GM08714 (cell line): ENCODE results near the gene GDI1.
"Not testable (repeated sequence)": the region's sequence is repeated elsewhere in the genome, so short reads cannot be mapped to it uniquely, and the experiment has no call there.

Experiments
- H3K4me3 ChIP-seq: fragments of 200-500 bp; sonication (Bioruptor generic); 2 replicates; pipeline ENCODE4 v1.5.1; 2014; ENCODE audit warnings: mild to moderate bottlenecking, low read length, inconsistent platforms
- ZNF274 ChIP-seq: IDR thresholded peaks from 2 replicates; pipeline ENCODE4 v1.6.1; 2012; ENCODE audit warnings: mild to moderate bottlenecking, low read depth, low read length

The GDI1 gene

GRCh38 chrX:154436983-154437752, at the start of gene GDI1:
TSS of gene GDI1 (plus strand) at chrX:154437154. CDS start at chrX:154437255, 101 bp downstream.
- no peak for TF ChIP-seq ZNF274
- H3K4me3 ChIP-seq: peak within 1 kb of the TSS; percentile 79

- not testable (repeated sequence) for H3K4me3 ChIP-seq
Observed at GRCh38 chrX:154388094-154388493, 48.9 kb upstream of the GDI1 start.

- H3K4me3 ChIP-seq: not testable (repeated sequence)
Observed at GRCh38 chrX:154388649-154389048, 48.3 kb upstream of the GDI1 start.

DNA sequence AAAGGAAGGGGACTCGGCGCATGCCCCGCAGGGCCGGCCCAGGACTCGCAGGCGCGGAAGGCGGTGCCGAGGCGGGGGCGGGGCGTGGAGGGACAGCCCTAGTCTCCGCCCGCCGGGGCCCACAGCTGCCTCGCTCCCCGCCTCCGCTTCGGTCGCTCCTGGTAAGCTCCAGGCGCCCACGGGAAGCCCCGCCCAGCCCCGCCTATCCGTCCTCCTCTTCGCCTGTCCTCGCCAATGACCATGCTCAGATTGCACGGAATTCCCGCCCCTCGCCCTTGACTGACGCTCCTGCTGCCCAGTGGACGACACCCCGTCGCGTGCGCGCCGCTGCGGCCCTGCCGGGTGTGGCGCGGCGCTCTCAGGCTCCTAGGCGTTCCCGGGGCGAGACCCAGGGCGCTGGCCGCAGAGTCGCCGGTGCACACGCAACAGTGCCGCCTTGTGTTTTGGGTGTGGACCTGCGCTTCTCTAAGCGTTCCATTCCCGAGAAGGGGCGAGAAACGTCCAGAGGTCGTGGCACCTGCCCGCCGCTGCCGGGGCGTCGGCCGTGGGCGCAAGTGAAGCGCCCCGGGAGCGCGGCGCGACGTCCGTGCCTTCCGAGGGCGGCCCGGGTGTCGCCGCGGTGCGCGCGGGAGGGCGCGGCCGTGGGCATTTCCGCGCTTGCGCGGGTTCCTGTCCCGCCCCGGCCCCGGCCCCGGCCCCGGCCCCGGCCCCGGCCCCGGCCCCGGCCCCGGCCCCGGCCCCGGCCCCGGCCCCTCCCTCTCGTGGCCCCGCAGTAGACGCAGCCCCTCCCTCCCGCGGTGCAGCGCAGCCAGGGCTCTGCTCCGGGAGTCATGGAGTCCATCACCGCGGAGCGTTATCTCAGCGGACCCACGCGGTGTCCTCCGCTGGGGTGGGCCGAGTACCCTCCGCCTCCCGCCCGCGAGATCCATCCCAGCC, 46.9 kb upstream of the GDI1 start:
- H3K4me3 ChIP-seq: not testable (repeated sequence)

DNA sequence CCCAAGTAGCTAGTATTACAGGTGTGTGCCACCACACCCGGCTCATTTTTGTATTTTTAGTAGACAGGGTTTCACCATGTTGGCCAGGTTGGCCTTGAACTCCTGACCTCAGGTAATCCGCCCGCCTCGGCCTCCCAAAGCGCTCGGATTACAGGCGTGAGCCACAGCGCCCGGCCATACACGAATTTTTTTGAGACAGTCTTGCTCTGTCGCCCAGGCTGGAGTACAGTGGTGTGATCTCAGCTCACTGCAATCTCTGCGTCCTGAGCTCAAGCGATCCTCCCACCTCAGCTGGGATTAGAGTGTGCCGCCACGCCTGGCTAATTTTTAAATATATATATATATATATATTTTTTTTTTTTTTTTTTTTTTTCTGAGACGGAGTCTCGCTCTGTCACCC, 40.6 kb upstream of the GDI1 start:
- not testable (repeated sequence) for H3K4me3 ChIP-seq

DNA sequence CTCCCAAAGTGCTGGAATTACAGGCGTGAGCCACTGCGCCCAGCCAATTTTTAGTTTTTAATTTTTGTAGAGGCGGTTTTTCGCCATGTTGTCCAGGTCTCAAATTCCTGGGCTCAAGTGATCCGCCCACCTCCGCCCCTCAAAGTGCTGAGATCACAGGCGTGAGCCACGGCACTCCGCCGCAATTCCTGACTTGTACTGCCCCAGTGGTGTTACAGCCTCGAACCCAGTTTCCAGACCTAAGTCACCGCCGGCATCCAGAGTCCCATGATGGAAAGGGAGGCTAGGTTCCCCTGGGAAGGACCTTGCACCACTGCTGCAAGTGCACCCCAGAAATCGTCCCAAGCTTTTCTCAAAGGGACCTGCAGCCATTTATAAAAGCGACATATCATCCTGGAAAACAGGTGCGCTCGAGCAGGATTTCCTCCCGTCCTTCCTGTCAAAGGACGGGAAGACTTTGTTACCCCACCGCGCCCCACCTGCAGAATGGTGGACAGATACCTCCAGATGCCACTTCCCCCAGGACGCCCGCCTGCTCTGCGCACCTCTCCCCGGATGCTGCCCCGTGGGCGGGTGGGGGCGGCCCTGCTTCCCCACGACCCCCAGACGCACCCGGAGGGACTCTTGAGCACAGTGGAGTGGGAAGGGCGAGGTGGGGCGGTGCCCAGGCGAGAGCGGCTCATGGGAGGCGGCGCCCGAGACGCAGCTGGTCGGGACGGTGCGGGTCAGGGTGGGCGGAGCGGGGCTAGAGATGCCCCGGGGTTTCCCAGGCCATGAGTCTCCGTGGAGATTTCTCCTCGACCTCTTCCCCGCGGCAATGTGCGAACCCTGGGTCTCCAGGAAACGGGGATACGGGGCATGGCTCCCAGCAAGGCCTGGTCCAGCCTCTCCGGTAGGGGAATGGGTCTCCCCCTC, 39.7 kb upstream of the GDI1 start:
- peak overlapping the region; percentile 62; the same call in 1 of the 2 replicates for H3K4me3 ChIP-seq
- TF ChIP-seq ZNF274: no peak

- peak within 1 kb of the TSS; percentile 73 for H3K4me3 ChIP-seq
- no peak for TF ChIP-seq ZNF274
Observed at GRCh38 chrX:154397888-154398667, 38.9 kb upstream of the GDI1 start, which contains the start of gene RPL10. TSS of gene RPL10 (plus strand) at chrX:154398377. CDS start at chrX:154398520, 143 bp downstream.

GRCh38 chrX:154398668-154399526, 38.1 kb upstream of the GDI1 start:
- TF ChIP-seq ZNF274: no peak

DNA sequence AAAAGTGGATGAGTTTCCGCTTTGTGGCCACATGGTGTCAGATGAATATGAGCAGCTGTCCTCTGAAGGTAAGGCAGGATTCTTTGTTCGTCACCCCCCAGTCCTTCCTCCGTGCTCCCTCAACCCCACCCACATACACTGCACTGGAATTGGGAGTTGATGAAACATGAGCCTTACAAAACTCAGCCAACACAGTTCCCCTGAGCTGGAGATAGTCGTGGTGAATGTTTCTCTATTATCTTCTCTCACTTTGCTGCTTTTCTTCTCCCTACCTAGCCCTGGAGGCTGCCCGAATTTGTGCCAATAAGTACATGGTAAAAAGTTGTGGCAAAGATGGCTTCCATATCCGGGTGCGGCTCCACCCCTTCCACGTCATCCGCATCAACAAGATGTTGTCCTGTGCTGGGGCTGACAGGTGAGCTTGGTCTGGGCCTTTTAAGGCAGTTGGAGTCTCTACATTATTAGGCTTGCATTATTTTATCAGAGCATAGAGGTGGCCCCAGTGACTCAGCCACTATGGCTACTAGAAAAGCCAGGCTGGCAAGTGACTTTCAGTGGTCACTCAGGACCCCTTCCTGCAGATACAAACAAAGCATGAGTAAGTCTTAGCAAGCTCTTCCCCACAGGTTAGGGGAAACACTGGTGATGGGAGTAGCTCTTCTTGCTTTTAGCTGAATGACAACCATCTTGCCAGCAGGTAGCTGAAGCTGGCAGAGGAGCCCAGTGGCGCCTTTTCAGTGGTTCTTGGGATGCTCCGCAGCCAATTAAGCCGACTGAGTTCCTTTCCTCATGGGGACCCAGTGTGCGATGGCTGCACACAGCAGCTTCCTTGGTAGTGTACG, 37.2 kb upstream of the GDI1 start:
- peak overlapping the region; percentile 73 for H3K4me3 ChIP-seq
- TF ChIP-seq ZNF274: no peak

More at GRCh38 chrX:154398668-154399526, 38.1 kb upstream of the GDI1 start:
- peak overlapping the region; percentile 73 for H3K4me3 ChIP-seq

DNA sequence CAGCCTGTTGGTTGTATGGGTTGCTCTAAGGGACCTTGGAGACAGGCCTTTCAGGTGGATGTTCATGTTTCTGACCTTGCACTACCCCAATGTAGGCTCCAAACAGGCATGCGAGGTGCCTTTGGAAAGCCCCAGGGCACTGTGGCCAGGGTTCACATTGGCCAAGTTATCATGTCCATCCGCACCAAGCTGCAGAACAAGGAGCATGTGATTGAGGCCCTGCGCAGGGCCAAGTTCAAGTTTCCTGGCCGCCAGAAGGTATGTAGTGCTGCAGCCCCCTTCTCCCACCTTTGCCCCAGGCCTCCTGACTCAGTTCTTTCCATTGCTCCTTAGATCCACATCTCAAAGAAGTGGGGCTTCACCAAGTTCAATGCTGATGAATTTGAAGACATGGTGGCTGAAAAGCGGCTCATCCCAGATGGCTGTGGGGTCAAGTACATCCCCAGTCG, 36.6 kb upstream of the GDI1 start:
- not testable (repeated sequence) for H3K4me3 ChIP-seq

DNA sequence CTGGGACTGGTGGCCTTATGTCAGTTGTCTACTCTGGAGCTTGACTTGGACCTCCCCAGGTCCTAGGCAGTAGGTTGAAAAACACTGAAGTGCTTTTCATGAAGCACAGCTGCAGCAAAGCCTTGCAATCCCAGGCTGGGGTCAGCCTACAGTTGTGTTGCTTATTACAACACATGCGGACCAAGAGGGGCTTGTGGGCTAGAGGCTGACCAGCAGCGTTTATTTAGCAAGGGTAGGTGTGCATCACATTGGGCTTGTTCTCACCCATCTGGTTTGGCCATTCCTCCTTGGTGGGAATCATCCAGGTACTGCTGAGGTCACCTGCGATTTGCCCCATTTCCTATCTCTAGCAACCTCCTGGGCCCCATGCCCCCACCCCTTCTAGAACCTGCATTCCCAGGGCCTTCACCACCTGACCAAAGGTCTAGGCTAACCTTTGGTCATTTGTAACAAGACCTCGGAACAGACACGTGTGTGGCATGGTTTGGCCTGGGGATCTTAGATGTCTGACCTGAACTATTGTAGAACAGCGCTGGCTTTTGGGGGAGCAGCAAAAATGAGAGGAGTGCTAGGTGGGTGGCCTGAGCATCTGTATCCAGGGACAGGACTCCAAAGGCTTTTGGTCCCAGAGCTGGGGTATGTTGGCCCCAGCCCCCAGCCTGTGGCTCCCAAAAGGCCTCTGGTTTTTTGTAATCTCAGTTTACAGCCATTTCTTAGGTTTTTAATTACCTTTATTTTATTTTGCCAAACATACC, 35.7 kb upstream of the GDI1 start:
- no peak for TF ChIP-seq ZNF274
- H3K4me3 ChIP-seq: no peak overlapping the region
